GM19238 (cell line): Measurements from ENCODE around the gene DNTT.
"Not testable (repeated sequence)": the region's sequence is repeated elsewhere in the genome, so short reads cannot be mapped to it uniquely, and the experiment has no call there.

Experiments used
- DNase-seq: peaks from one replicate; pipeline ENCODE4 v3.0.0; 2011; ENCODE audit warnings: low spot score; ENCODE audit not compliant: insufficient read length

DNTT gene

GRCh38 chr10:96276426-96276825, 27.8 kb upstream of the DNTT start:
- no peak for DNase-seq

GRCh38 chr10:96276831-96277230, 27.4 kb upstream of the DNTT start:
- DNase-seq: no peak

- no peak for DNase-seq
Observed at GRCh38 chr10:96279191-96279641, 25.0 kb upstream of the DNTT start.

GRCh38 chr10:96280859-96281258, 23.4 kb upstream of the DNTT start:
- DNase-seq: no peak

- no peak for DNase-seq
Observed at GRCh38 chr10:96281444-96282029, 22.7 kb upstream of the DNTT start.

- DNase-seq: no peak
Observed at GRCh38 chr10:96283351-96283750, 20.9 kb upstream of the DNTT start.

GRCh38 chr10:96283756-96284155, 20.5 kb upstream of the DNTT start:
- DNase-seq: no peak

GRCh38 chr10:96285331-96285752, 18.9 kb upstream of the DNTT start:
- no peak for DNase-seq

GRCh38 chr10:96287392-96288105, 16.7 kb upstream of the DNTT start:
- DNase-seq: no peak

- DNase-seq: no peak
Observed at GRCh38 chr10:96288151-96288621, 16.0 kb upstream of the DNTT start.

- DNase-seq: no peak
Observed at GRCh38 chr10:96289218-96289910, 14.9 kb upstream of the DNTT start.

GRCh38 chr10:96290368-96291133, 13.7 kb upstream of the DNTT start:
- no peak for DNase-seq

GRCh38 chr10:96292971-96293920, 11.0 kb upstream of the DNTT start:
- no peak for DNase-seq

- no peak for DNase-seq
Observed at GRCh38 chr10:96295475-96295874, 8.8 kb upstream of the DNTT start.

- DNase-seq: no peak
Observed at GRCh38 chr10:96297486-96297885, 6.7 kb upstream of the DNTT start.

- DNase-seq: no peak
Observed at GRCh38 chr10:96298362-96298761, 5.9 kb upstream of the DNTT start.

GRCh38 chr10:96299383-96299782, 4.9 kb upstream of the DNTT start:
- no peak for DNase-seq

- DNase-seq: no peak
Observed at GRCh38 chr10:96301616-96302015, 2.6 kb upstream of the DNTT start.

- DNase-seq: no peak
Observed at GRCh38 chr10:96305019-96305418, 785 bp downstream of the DNTT start.

- DNase-seq: no peak
Observed at GRCh38 chr10:96306516-96306915, 2.3 kb downstream of the DNTT start.

- not testable (repeated sequence) for DNase-seq
Observed at GRCh38 chr10:96308854-96309253, 4.6 kb downstream of the DNTT start.
